Stimulated activated CD4-positive, alpha-beta T cell treated with anti-CD3 and anti-CD28 coated beads, Interleukin-4, amount 100 ng/mL, for 48 hours (primary cell): Measurements from ENCODE around the gene SUN5.

ENCODE experiments used
- DNase-seq, 2 donors: peaks; one replicate each; pipeline ENCODE4 v3.0.0-alpha.2; 2020; ENCODE audit warnings: low read depth in 2 of 2

The SUN5 gene

GRCh38 chr20:32995802-32996201 is 8.4 kb downstream of the SUN5 start:
- DNase-seq: no peak

GRCh38 chr20:32993496-32994050 is 10.7 kb downstream of the SUN5 start:
- no peak for DNase-seq

GRCh38 chr20:32991792-32992641 is 12.2 kb downstream of the SUN5 start:
- DNase-seq: no peak

GRCh38 chr20:32991383-32991782 is 12.8 kb downstream of the SUN5 start:
- DNase-seq: no peak

GRCh38 chr20:32990426-32990825 is 13.8 kb downstream of the SUN5 start:
- no peak for DNase-seq

GRCh38 chr20:32989507-32990283 is 14.5 kb downstream of the SUN5 start:
- no peak for DNase-seq

GRCh38 chr20:32988008-32988407 is 16.2 kb downstream of the SUN5 start:
- no peak for DNase-seq

GRCh38 chr20:32987044-32987825 is 17.0 kb downstream of the SUN5 start:
- no peak for DNase-seq

GRCh38 chr20:32986331-32986966 is 17.8 kb downstream of the SUN5 start:
- DNase-seq: no peak

GRCh38 chr20:32985596-32985995 is 18.6 kb downstream of the SUN5 start:
- no peak for DNase-seq

- DNase-seq: no peak
These were observed 19.4 kb downstream of the SUN5 start for GRCh38 chr20:32984631-32985354.

GRCh38 chr20:32984196-32984595 is 20.0 kb downstream of the SUN5 start:
- DNase-seq: no peak

GRCh38 chr20:32983459-32984112 is 20.6 kb downstream of the SUN5 start:
- no peak for DNase-seq

GRCh38 chr20:32982617-32983458 is 21.4 kb downstream of the SUN5 start:
- no peak for DNase-seq

- DNase-seq: no peak
These were observed 23.2 kb downstream of the SUN5 start for GRCh38 chr20:32980990-32981389.

- no peak for DNase-seq
These were observed 23.9 kb downstream of the SUN5 start for GRCh38 chr20:32980131-32980941.

GRCh38 chr20:32979201-32979998 is 24.8 kb downstream of the SUN5 start:
- DNase-seq: no peak

- DNase-seq: no peak
These were observed 26.3 kb downstream of the SUN5 start for GRCh38 chr20:32978009-32978335.
